Neutrophil (primary cell): ENCODE measurements around the gene GALM.
A peak's percentile ranks its signal among the peaks of the same experiment; 100 is the strongest.

Source experiments
- H3K27ac ChIP-seq: fragments of 200-600 bp; sonication (generic); 2 replicates; pipeline ENCODE4 v1.5.1; 2016; ENCODE audit warnings: mild to moderate bottlenecking, moderate library complexity
- H3K27me3 ChIP-seq: fragments of 200-600 bp; sonication (generic); 2 replicates; pipeline ENCODE4 v1.6.0; 2016; ENCODE audit warnings: mild to moderate bottlenecking
- H3K36me3 ChIP-seq: fragments of 200-600 bp; sonication (generic); 2 replicates; pipeline ENCODE4 v1.5.1; 2017
- H3K4me1 ChIP-seq, 2 experiments: fragments of 200-600 bp in 1 of 2; sonication (generic) in 1 of 2; 1 replicate in 1 of 2; 2 replicates in 1 of 2; pipeline versions ENCODE4 v1.5.1 to v1.6.1; 2013 to 2016; ENCODE audit warnings: low read depth in 1 of 2, low read length in 1 of 2, mild to moderate bottlenecking in 1 of 2, moderate library complexity in 1 of 2; ENCODE audit not compliant: control insufficient read depth in 1 of 2, insufficient read depth in 1 of 2
- H3K4me3 ChIP-seq, 2 experiments: fragments of 200-600 bp in 1 of 2; sonication (generic) in 1 of 2; 1 replicate in 1 of 2; 2 replicates in 1 of 2; pipeline ENCODE4 v1.5.1; 2013 to 2016; ENCODE audit warnings: low read depth in 1 of 2, low read length in 1 of 2, mild to moderate bottlenecking in 1 of 2, moderate library complexity in 1 of 2
- H3K9me3 ChIP-seq: fragments of 200-600 bp; sonication (generic); 2 replicates; pipeline ENCODE4 v1.5.1; 2016
- CTCF ChIP-seq: fragments of 200-600 bp; sonication (generic); IDR thresholded peaks from 2 replicates; pipeline ENCODE4 v1.5.1; 2016; ENCODE audit warnings: antibody characterized with exemption

Gene GALM

DNA sequence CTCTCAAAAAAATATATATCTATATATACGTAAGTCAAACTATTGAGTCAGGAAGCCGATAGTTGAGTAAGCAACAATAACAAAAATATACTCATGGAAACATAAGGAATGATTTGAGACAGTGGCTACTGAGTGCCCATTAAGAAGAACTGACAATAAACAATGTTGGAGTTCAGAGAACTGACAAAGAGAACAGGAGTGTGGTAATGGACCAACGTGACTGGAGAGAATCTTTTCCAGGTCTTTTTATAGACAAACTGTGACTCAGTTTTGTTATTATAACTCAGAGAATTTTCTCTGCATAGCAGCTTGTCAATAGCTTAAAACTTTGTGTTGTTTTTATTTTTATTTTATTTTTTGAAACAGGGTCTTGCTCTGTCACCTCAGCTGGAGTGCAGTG is 4.6 kb upstream of the GALM start:
- no peak overlapping the region for H3K4me3 ChIP-seq
- H3K36me3 ChIP-seq = no peaks in the 10 kb centered on the region
- H3K4me1 ChIP-seq = peaks cover 29 to 35% of the 10 kb centered on the region in 2 experiments
- TF ChIP-seq CTCF = no peak
- H3K9me3 ChIP-seq = no peaks in the 10 kb centered on the region
- H3K27me3 ChIP-seq = no peaks in the 10 kb centered on the region
- H3K27ac ChIP-seq = no peak overlapping the region

GRCh38 chr2:38666556-38666910 is 619 bp downstream of the GALM start:
- Histone ChIP-seq H3K4me1 (peaks cover 41 to 49% of the 10 kb centered on the region in 2 experiments), H3K27ac (peak overlapping the region; percentile 81), H3K9me3 (no peaks in the 10 kb centered on the region), H3K36me3 (no peaks in the 10 kb centered on the region), H3K27me3 (no peaks in the 10 kb centered on the region), H3K4me3 (peak overlapping the region; percentile 65 to 73)
- TF ChIP-seq CTCF = no peak

DNA sequence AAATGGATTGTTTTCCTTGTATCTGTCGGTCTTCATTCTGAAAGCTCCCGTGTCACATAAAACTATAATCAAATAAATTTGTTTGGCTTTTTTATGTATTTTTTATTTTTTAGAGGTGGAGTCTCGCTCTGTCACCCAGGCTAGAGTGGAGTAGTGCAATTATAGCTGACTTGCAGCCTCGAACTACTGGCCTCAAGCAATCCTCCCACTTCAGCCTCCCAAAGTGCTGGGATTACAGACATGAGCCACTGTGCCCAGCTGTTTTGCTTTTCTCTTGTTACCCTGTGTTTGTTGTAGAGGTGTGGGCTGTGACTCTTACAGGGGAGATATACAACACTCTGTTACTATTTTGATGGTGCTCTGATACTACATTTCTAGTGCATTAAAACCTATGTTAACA is 2.2 kb downstream of the GALM start:
- H3K4me1 ChIP-seq = peaks cover 33 to 41% of the 10 kb centered on the region in 2 experiments
- no peaks in the 10 kb centered on the region for H3K9me3 ChIP-seq
- no peaks in the 10 kb centered on the region for H3K36me3 ChIP-seq
- no peak overlapping the region for H3K4me3 ChIP-seq
- TF ChIP-seq CTCF = no peak
- H3K27me3 ChIP-seq = no peaks in the 10 kb centered on the region
- H3K27ac ChIP-seq = peak overlapping the region; percentile 81

DNA sequence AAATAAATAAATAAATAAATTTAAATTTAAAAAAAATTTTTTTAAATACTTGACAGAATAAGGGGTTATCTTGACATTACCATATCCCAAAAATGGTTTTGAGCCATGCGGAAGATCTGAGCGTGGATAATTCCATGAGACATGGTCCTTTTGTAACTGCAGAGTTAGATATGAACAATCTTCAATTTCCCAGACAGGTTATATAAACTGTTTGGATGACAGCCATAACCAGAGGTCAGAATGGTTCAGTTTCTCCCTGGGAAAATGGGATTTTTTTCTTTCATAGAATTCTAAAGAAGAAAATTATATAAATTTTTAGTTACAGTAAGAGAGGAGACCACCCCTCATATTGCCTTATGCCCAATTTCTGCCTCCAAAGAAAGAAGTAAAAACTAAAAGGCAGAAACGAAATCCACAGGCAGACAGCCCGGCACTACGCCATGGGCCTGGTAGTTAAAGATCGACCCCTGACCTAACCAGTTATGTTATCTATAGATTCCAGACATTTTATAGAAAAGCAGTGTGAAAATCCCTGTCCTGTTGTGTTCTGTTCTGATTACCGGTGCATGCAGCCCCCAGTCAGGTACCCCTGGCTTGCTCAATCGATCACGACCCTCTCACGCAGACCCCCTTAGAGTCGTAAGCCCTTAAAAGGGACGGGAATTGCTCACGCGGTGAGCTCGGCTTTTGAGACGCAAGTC is 3.0 kb downstream of the GALM start:
- Histone ChIP-seq H3K27me3 (no peaks in the 10 kb centered on the region), H3K9me3 (no peaks in the 10 kb centered on the region), H3K27ac (no peak overlapping the region), H3K4me3 (no peak overlapping the region), H3K36me3 (no peaks in the 10 kb centered on the region), H3K4me1 (peaks cover 25 to 32% of the 10 kb centered on the region in 2 experiments)
- TF ChIP-seq CTCF = no peak

DNA sequence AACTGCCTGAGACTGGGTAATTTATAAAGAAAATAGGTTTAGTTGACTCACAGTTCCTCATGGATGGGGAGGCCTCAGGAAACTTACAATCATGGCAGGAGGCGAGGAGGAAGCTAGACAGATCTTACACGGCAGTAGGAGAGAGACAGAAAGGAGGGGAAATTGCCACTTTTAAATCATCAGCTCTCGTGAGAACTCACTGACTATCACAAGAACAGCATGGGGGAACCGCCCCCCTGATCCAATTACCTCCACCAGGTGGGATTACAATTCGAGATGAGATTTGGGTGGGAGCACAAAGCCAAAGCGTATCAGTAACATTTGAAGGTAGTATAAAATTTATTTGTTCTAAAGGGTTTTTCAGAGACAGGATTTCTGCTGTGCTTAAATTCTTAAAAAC is 5.4 kb downstream of the GALM start:
- peaks cover 6% of the 10 kb centered on the region for H3K36me3 ChIP-seq
- no peak for TF ChIP-seq CTCF
- H3K9me3 ChIP-seq = no peaks in the 10 kb centered on the region
- H3K4me3 ChIP-seq = no peak overlapping the region
- H3K27ac ChIP-seq = no peak overlapping the region
- no peaks in the 10 kb centered on the region for H3K27me3 ChIP-seq
- peaks cover 11 to 20% of the 10 kb centered on the region in 2 experiments for H3K4me1 ChIP-seq
